Epithelial cell of proximal tubule (primary cell): ENCODE data around the gene IRS1. TPM values are rescaled to one million over a fixed set of nuclear protein-coding genes. Genes with fewer than 3 reads are reported as not detected.

Experiments used
- DNase-seq: peaks from one replicate; pipeline ENCODE4 v3.0.0-alpha.2; 2011; ENCODE audit warnings: low read depth
- H3K4me3 ChIP-seq: 2 replicates; pipeline ENCODE4 v1.5.1; 2011; ENCODE audit warnings: low read depth, mild to moderate bottlenecking, low read length
- total RNA-seq: library from RNA; depleted of rRNA; stranded (reverse); fragments of >200 nt; gene quantifications from 2 replicates; pipeline ENCODE4 v1.2.3, GENCODE V29; 2015
- TF ChIP-seq, protein P1 (sequence below): conservative IDR thresholded peaks from 2 replicates; pipeline ENCODE4 v1.5.1; 2012; ENCODE audit warnings: low read depth, mild to moderate bottlenecking, low read length

The IRS1 gene
- total RNA-seq, 1 donor from 2014 or later = 13.0 TPM

- H3K4me3 ChIP-seq = no peak overlapping the region
- DNase-seq = no peak
- TF ChIP-seq, protein P1, sequence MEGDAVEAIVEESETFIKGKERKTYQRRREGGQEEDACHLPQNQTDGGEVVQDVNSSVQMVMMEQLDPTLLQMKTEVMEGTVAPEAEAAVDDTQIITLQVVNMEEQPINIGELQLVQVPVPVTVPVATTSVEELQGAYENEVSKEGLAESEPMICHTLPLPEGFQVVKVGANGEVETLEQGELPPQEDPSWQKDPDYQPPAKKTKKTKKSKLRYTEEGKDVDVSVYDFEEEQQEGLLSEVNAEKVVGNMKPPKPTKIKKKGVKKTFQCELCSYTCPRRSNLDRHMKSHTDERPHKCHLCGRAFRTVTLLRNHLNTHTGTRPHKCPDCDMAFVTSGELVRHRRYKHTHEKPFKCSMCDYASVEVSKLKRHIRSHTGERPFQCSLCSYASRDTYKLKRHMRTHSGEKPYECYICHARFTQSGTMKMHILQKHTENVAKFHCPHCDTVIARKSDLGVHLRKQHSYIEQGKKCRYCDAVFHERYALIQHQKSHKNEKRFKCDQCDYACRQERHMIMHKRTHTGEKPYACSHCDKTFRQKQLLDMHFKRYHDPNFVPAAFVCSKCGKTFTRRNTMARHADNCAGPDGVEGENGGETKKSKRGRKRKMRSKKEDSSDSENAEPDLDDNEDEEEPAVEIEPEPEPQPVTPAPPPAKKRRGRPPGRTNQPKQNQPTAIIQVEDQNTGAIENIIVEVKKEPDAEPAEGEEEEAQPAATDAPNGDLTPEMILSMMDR = no peak
Measured at GRCh38 chr2:226694586-226695284, 104.9 kb downstream of the IRS1 start.

DNA sequence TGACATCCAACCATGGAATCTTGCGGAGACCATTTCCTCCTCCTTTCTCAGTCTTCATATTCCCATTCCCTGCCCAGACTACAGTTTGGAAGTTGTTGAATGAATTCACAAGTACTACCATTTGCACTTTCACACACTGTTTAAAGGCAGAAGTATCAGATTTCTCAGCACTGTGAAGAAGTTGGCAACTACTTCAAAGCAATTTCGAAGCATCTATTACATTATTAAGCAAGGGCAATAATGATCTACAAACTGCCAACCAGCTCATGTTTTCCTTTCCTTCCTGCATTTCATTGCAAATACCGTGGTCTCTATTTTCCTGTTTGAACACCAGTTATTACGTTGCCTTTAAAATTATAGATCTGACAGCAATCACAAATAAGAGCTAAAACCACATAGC lies 105.5 kb downstream of the IRS1 start:
- no peak for DNase-seq
- TF ChIP-seq, protein P1 = no peak

DNA sequence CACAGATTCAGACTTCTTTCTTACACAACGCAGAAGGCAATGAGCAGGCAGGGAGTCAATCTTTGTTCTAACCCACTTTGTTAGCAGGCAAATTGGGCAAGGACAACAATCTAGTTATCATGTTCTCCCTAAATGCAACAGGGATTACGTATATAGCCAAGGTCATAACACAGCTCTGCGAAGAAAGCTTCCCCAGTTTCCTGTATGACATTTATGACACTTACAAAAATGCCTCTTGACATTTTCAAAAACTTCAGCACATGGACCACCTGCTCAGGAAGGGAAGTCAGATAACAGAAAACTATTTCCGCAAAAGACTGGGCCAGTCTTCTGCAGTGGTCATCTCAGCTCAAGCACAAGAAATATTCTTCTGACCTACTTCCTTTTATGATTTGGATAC lies 106.1 kb downstream of the IRS1 start:
- no peak for DNase-seq
- no peak overlapping the region for H3K4me3 ChIP-seq
- TF ChIP-seq, protein P1 = no peak

More for the DNA sequence above, 105.5 kb downstream of the IRS1 start:
- no peak overlapping the region for H3K4me3 ChIP-seq

DNA sequence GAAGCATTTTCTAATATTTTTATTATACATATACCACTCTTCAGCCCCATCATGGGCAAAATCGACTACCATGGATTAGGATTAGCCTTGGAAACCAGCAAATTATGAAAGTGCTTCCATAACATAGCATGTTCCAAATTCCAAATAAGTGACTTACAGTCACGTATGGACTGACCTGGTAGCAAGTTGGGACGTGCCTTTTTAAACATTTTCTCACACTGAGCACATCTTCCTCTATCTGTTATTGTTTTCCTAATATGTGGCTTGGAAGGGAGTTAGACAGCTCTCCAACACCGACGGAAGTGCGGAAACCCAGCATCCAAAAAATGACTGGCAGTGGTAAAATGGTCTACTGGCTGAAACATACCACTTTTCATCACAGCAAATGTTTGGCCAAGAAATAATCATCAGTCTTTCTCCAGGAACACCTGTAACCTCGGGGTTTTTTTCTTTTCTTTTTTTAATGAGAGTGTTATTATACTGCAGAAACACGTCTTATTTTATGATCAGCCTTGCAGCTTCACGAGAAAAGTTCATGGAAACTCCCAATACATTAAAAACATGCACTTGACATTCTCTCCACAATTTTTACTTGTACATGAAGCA lies 107.0 kb downstream of the IRS1 start:
- TF ChIP-seq, protein P1 = no peak
- DNase-seq = no peak
- H3K4me3 ChIP-seq = no peak overlapping the region

DNA sequence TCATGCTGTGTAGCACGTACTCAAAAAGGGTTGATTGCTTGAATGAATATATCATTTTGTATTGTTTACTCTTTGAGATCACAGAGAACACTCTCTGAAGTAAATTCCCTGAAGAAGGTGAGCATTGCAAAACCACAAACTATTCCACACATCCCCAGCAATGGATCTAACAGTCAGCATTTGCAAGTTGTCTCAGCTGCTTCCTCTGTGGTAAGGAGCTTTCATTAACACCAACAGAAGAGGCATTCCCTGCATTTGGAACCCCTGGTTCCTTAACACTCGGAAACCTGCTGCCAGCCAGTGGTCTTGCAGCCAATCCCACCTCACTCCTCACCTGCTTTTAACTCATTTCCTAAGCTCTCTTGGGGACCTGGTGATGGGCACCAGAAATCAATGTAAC lies 108.4 kb downstream of the IRS1 start:
- TF ChIP-seq, protein P1 = no peak
- H3K4me3 ChIP-seq = no peak overlapping the region
- no peak for DNase-seq

GRCh38 chr2:226690461-226691024 lies 109.1 kb downstream of the IRS1 start:
- DNase-seq = no peak
- TF ChIP-seq, protein P1 = no peak
- H3K4me3 ChIP-seq = no peak overlapping the region
